Measurements from ENCODE around the gene FDX1.

FDX1 gene

DNA sequence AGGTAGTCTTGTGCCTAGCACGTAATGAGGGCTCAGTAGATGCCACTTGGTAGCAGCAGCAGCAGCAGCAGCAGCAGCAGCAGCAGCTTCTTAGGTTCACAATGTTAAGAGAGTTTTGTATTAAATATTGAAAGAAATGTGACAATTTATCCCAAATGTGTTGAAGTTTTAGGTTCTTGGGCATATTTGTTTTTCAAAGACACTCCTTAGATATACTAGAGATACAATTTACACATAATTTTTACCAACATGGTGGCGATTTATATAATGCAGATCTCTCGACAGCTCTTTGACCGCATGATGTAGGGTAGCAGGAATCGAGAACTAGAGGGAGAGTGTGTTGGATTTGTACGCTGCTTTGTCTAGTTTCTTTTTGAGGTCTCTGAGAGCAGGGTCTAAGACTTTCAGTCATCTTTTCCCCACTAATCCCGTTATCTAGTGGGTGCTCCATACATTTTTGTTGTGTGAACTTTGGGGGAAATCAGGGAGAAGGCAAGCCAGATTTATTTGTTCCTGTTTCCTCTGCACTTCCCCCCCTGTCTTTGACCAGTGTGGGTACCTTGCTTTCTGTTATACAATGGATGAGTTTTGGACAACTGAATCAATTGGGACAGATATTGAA is 1.4 kb downstream of the FDX1 start:
- peak; percentile 46 for DNase-seq (ENCODE audit: low spot score)

DNA sequence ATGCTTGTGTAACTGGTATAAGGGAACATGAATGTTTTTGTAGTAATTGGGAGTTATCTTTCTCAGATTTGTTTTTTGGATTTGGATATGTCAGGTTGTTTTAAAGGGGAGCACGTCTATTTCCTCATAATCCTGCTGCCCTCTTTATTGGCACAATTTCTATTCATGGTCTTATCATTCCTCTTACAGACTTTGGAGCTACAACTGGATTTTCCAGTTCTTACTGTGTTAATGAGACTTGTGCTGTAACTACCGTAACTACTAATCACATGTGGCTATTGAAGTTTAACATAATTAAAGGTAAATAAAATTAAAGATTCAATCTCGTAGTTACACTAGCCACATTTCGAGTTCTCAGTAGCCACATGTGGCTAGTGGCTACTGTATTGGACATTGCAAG is 1.9 kb downstream of the FDX1 start:
- peak; percentile 17 for DNase-seq (ENCODE audit: low spot score)

DNA sequence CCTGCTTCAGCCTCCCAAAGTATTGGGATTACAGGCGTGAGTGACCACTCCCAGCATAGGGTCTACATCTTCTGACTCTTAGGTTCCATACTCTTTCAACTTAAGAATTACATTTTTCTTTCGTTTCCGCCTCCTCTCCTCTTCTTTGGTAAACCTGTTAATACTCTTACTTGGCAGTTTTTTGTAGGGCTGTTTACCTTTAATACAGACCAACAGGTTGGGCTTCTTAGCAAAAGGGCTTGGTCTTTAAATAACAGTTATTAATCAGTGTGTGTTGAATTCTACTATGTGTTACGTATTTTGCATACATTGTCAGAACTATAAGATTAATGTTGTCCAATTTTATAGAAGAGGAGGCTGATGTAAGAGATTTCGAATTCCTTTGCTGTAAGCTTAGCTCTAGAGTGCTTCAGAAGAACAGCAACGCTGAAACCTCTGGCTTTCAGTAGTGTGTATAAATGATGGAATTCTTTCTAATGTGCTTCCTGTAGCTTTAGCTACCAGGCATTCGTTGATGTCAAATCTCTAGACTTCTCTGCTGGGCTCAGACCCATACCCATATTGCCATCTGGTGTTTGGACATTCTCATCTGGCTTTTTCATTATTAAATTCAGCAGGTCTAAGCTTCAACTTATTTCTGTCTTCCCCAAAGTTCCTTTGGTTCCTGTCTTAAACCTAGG is 3.1 kb downstream of the FDX1 start:
- DNase-seq (ENCODE audit: low spot score) = no peak

DNA sequence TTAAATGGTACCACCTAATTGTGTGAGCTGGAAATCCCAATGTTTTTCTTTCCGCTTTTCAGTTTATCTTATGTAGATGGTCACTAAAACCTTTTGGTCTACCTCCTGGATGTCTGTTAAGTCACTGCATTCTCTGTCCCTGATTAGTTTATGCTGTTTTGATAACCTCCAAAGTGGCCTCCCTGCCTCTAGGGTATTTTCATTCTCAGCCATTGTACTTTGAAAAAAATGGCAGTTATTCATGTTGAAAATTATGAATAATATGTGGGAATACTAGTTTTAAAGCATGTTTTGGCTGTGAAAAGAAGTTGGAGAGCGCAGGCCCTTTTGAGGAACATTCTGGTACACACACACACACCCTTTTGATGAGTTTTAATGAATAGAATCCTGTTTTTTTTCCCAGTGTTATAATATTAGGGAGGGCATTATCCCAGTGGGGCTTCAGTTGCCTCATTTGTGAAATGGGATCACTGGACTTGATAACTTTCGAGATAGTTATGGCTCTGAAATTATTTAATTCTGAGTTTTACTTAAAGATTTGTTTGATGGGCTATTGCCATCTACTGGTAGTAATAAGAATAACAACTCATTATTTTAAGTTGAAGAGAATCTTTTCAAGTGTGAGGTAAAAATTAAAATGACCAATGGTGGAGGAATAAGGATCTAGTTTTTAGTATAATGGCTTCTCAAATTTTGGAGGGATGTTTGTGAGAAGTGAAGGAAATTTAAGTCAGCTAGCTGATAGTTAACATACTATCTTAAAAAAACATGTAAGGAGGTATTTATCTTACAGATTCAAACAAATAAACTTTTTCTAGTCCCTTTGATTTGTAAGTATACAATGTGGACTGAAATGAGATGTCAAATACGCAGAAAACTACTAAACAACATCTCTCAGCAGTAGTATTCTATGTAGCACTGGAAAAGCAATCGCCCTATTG is 3.9 kb downstream of the FDX1 start:
- DNase-seq (ENCODE audit: low spot score) = peak; percentile 65

DNA sequence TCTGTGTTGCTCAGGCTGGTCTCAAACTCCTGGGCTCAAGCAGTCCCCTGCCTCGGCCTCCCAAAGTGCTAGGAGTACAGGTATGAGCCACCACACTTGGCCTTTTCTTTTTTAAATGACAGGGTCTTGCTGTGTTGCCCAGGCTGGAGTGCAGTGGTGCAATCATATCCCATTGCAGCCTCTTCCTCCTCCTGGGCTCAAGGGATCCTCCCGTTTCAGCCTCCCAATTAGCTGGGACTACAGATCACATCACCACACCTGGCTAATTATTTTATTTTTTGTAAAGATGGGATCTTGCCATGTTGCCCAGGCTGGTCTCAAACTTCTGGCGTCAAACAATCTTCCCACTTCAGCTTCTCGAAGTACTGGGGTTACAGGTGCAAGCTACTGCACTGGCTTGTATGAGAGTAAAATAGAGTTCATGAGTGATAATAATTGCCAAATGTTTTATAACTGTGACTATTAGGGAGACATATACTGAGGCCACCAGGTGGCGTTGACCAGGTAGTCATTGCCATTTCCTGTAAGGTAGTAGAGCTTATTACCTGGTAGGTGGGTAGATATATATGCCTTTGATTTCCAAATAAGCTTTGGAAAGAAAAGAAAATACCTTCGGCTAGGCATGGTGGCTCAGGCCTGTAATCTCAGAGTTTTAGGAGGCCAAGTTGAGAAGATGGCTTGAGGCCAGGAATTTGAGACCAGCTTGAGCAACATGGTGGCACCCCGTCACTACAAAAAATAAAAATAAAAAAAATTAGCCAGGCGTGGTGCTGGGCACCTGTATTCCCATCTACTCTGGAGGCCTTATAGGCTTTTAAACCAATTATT is 5.4 kb downstream of the FDX1 start:
- DNase-seq (ENCODE audit: low spot score) = no peak

DNA sequence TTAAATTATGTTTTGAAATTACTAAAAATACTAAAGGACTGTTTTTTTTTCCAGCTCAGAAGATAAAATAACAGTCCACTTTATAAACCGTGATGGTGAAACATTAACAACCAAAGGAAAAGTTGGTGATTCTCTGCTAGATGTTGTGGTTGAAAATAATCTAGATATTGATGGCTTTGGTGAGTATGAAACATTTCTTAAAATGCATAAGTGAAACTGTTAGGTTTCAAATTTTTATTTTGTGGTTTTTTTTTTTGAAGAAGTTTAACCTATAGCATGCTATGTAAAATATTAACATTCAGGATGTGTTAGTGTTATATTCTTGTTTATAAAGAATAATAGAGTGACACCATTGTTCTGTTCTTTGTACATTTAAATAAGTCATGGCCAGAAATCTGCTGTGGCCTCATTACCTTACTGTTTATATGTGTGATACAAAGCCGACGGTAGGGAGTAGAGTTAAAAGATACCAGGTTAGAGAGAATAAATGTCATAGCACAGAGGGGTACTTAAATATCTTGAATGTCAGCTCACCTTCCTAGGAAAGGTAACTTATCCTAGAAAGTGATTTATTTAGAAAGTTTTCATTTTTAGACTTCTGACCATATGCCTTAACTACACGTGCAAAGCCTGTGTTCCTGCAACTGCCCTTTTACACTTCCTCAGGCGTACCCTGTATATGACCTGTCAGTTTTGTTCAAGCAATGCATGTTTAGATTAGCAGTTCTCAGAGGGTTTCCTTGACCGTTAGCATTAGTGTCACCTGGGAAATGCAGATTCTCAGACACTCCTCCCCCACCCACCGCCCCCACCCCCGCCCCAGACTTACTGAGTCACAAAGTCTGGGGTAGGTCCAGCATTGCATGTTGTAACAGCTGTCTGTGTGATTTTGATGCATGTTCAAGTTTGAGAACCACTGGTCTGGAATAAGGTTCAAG is 6.3 kb downstream of the FDX1 start:
- no peak for DNase-seq (ENCODE audit: low spot score)

DNA sequence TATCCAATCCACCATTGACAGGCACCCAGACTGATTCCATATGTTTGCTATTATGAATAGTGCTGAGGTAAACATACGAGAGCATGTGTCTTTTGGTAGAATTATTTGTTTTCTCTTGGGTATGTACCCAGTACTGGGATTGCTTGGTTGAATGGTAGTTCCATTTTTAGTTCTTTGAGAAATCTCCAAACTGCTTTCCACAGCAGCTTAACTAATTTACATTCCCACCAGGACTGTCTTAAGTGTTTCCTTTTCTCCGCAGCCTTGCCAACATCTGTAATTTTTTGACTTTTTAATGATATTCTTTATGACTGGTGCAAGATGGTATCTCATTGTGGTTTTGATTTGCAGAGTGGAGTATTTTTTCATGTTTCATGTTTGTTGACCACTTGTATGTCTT is 8.3 kb downstream of the FDX1 start:
- DNase-seq (ENCODE audit: low spot score) = no peak

DNA sequence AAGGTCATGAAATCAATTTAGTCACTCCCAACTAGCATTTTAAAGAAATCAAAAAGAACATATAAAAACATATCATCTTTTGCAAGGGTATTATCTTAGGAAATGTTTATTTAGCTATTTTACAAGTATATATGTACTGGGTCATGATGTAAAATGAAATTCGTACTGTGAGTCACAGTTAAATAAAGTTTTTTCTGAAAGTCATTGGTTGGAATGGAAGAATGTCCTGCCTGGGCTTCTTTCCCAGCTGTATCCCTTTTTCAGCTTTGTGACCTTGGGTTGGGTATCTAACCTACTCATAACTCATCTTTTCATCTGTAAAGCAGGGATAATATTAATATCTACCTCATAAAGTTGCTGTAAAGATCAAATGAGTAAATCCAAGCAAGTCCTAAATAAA is 15.7 kb downstream of the FDX1 start:
- DNase-seq (ENCODE audit: low spot score) = no peak

DNA sequence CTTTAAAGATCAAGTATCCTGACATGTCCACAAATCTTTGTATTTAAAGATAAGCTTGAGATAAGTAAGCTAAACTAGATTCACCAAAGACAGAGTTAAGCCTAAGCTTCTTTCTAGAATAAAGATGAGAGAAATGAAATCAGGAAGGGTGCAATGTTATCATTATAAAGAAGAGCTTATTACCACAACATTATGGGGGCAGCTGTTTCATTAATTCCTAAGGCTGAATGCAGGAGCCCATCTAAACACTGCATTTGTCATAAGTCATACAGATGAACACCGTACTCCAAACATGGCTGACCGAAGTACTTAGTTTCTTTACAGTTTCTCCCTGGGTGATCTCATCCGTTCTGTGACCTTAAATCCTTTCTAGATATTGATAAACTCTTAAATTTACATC is 16.3 kb downstream of the FDX1 start:
- DNase-seq (ENCODE audit: low spot score) = no peak

DNA sequence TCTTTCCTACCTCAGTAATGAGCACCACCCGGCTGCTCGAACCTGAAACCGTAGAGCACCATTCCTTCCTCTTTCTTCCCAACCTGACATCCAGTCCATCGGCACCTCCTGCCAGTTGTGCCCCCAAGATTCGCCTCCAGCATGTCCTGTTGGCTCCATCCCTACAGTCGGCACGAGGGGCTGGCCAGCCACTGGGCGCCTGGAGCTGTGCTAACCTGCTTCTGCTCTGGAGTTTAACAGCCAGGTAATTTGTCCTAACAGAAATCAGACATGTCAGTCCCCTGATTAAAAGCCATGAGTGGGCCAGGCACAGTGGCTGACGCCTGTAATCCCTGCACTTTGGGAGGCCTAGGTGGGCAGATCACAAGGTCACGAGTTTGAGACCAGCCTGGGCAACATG is 16.8 kb downstream of the FDX1 start:
- no peak for DNase-seq (ENCODE audit: low spot score)

DNA sequence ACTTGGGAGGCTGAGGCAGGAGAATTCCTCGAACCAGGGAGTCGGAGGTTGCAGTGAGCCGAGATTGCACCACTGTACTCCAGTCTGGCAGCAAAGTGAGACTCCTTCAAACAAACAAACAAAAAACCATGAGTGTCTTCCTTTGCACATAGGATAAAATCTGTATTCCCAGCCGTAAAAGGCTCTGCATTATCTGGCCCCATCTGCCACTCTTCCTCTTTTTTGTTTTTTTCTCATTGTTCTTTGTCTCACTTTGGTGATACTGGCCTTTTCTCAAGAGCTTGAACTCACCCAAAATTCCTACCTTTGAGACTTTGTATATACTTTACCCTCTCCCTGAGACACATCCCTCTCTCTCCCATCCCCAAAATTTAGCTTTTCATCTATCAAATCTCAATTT is 17.6 kb downstream of the FDX1 start:
- DNase-seq (ENCODE audit: low spot score) = no peak

DNA sequence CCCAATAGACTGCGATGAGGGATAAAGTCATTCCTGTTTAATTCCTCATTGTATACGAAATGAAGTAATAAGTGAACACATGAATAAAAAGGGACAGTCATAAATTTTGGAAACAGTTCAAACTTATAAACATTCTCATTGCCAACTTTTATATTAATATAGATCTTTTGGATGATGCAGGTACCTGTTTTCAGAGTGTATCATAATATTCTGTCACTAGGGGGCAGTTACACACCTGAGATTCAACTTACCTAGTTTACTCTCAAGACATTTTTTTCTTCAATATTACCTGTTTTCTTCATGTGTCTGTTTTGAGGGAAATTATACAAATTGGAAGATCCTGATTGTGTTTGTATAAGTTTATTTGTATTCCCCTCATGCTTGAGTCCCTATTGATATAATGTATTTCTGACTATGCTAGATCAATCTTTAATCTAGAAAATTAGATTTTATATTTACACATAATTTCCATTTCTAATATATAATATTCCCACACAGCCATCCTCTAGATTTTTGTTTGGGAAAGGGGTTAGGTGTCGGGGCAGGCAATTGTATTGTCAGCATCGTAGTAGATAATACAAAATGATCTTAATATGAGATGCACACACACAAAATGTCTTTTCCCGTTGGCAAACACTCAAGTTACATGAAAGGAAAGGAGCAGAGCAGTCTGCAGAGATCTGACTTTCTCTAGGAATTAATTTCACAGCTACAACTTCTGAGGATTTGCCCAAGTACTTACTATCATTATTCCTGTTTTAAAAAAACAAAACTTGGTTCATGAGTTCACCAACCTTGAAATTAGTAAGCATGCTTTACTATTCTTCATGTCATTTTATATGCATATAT is 18.4 kb downstream of the FDX1 start:
- DNase-seq (ENCODE audit: low spot score) = no peak

DNA sequence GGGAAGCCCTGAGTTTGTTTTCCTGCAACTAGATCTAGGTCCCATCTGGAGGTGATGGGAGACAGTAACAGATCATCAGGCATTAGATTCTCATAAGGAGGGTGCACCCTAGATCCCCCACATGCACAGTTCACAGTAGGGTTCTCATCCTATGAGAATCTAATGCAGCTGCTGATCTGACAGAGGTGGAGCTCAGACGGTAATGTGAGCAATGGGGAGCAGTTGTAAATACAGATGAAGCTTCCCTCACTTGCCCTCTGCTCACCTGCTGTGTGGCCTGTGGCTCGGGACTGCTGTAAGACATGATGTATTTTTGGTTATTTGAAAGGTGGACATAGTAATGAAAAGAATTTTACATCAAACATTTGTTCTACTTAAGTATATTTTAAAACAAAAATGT is 20.5 kb downstream of the FDX1 start:
- no peak for DNase-seq (ENCODE audit: low spot score)

DNA sequence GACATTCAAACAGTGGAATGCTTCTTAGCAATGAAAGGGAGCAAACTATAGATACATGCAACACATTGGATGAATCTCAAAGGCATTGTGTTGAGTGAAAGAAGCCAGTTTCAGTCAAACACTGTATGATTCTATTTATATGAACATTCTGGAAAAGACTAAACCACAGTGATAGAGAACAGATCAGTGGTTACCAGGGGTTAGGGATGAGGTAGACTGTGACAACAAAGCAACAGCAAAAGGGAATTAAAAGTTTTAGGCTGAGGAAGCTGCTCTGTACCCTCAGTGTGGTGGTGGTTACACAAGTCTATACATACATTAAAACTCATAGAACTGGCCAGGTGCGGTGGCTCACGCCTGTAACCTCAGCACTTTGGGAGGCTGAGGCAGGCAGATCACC is 23.0 kb downstream of the FDX1 start:
- DNase-seq (ENCODE audit: low spot score) = no peak

DNA sequence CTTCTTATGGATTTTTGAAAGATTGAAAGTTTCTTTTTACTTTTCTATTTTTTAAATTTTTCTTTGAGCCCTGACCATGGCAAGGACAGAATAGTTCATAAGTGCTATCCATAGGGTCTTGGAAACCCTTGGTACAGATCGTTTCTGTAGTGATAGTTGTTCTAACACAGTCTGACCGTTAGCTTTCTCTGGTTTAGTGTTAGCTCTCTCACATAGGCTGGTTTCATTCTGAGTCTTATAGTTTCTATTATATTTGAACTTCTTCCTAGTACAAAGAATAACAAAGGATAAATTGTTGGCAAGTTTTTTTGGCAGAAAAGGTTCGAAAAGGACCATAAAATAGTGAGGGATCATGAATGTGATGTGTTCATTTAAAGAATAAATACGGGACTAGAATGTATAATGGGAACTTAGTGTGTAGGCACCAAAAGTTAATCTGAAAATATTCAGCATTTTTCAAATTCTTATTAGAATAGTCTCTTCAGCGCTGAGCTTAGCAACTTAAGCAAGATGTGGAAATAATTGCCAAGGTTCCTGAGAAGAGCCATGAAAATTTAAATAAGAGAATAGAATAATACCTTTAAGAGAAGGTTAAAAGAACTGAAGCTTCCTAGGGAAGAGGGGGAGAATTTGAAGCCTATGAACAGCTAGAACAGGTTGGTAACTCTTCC is 24.1 kb downstream of the FDX1 start:
- DNase-seq (ENCODE audit: low spot score) = no peak

DNA sequence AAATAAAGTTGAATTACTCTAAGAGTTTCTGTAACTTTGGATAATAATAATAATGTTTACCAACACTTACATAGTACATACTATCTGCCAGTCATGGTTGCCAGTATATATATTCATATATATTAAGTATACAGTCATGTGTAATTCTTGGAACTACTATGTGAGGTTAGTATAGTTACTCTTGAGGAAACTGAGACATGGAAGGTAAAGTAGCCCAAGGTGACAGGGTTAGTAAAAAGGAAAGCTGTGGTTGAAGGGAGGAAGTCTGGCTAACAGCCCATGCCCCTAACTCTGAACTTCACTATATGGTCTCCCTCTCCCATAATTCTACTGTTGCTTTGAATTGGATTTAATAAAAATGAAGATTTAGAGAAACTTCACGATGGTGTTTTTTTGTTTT is 24.9 kb downstream of the FDX1 start:
- no peak for DNase-seq (ENCODE audit: low spot score)

DNA sequence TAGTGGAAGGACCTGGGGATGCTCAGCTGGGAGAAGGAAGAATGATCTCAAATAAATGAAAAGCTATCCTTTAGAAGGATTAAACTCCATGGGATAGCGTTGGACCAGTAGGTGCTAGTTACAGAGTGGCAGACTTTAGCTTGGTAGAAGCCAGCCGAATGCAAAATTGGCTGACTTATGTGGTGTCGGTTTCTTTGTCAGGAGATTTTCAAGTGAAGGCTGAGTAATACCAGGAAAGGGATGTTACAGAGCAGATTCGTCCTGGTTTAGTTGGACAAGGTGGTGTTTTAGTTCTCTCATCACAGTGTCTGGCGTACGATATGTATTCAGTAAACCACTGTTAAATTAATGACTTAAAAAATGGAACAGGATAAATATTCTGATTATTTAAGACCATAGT is 26.0 kb downstream of the FDX1 start:
- DNase-seq (ENCODE audit: low spot score) = no peak

DNA sequence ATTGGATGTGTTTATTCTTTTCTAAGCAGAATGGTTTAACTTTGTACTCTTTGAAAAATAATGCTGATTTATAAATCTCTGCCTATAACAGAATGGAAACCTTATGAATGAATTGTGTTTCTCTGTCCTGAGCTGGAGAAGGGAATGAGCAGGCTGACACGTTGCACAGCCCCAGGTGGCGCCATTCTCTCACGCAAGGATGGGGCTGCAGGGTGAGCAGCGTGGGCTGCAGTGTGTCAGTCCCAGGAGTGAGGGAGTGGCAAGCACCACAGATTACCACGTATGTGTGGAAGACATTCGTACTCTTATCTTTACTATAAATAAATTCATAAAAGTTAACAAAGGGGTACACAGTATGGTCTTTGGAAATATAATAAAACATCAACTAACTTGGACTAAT is 33.4 kb downstream of the FDX1 start:
- DNase-seq (ENCODE audit: low spot score) = peak; percentile 62

DNA sequence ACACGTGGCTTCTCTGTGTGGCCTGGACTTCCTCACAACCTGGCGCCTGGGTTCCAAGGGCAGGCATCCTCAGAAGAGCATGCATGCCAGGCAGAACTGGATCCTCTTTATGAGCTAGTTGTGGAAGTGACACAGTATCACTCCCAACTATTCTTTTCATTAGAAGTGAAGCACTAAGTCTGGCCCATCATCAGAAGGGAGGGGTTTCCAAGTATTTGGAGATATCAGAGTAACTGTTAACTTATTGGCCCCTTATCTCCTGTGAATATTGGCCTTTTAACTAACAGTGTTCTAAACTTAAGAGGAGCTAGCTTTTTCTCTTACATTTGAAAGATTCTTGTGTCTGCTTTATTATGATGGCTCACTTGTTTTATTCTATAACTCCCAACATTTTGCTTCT is 35.5 kb downstream of the FDX1 start:
- no peak for DNase-seq (ENCODE audit: low spot score)

DNA sequence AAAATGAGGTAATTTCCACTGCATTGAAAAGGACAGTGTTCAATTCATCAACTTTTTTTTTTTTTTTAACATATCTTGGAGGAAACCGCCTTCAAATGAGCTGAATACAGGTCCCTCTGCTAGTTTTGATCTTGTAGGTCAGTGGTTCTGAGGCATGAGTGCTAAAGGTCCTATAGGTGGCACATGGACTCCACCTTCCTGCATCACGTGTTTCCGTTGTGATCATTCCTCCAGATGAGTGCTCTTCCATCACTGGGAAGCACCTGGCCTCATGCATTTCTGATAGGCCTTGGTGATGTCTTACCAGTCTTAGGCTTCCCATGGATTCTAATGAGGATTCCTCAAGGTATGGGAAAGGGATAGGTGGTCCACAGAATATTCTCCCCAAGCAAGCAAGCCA is 37.8 kb downstream of the FDX1 start:
- no peak for DNase-seq (ENCODE audit: low spot score)

Measured in pons (tissue), 1 donor.